Right lobe of liver (tissue), 6 donors: ENCODE data around the gene GOLGA6C. TPM values are rescaled to one million over a fixed set of nuclear protein-coding genes. Genes with fewer than 3 reads are reported as not detected.

ENCODE experiments used
- ATAC-seq, 4 donors: fragments of 200-7000 bp; cut with Tn5 transposase; one replicate each; pipeline ENCODE4 v1.9.1; 2020; ENCODE audit warnings: mild to moderate bottlenecking in 4 of 4, moderate library complexity in 4 of 4
- DNase-seq, 3 donors: peaks; one replicate each; pipeline ENCODE4 v3.0.0-alpha.2; 2020
- H3K27ac ChIP-seq, 3 donors: fragments of 200-600 bp; one replicate each; pipeline ENCODE4 v1.8.0; 2022
- H3K27me3 ChIP-seq, 2 donors: fragments of 200-600 bp; one replicate each; pipeline ENCODE4 v1.8.0; 2022
- H3K36me3 ChIP-seq, 4 donors: fragments of 200-600 bp; sonication (generic) in 1 of 4; one replicate each; pipeline versions ENCODE4 v1.5.1 to v1.8.0; 2017 to 2022; ENCODE audit warnings: control low read depth in 1 of 4
- H3K4me1 ChIP-seq, 4 donors: fragments of 200-600 bp; sonication (generic) in 1 of 4; one replicate each; pipeline versions ENCODE4 v1.5.1 to v1.8.0; 2017 to 2022; ENCODE audit warnings: control low read depth in 1 of 4
- H3K4me3 ChIP-seq, 3 donors: fragments of 200-600 bp; one replicate each; pipeline ENCODE4 v1.8.0; 2022
- H3K9me3 ChIP-seq, 4 donors: fragments of 200-600 bp; sonication (generic) in 1 of 4; one replicate each; pipeline versions ENCODE4 v1.5.1 to v1.8.0; 2017 to 2022; ENCODE audit warnings: control low read depth in 1 of 4
- POLR2A ChIP-seq: fragments of 450-650 bp; IDR thresholded peaks from one replicate; pipeline ENCODE4 v1.6.1; 2017; ENCODE audit warnings: antibody characterized with exemption, mild to moderate bottlenecking
- WGBS: methylation state at CpG from one replicate; pipeline ENCODE4 v1.1.6; 2018; ENCODE audit warnings: low coverage, low lambda C conversion rate; ENCODE audit not compliant: insufficient coverage; ENCODE audit errors: missing lambda C conversion rate; 5-methylcytosine and 5-hydroxymethylcytosine counted together
- intact Hi-C, 2 donors: fragments of 100-400 bp; cut with DNase I; formaldehyde crosslinking; loops; one replicate each; pipeline versions ENCODE4 v1.11.2 to v1.14.1; 2022
- total RNA-seq, 6 experiments: library from RNA; depleted of rRNA in 2 of 6; stranded (reverse); fragments of >200 nt in 2 of 6; fragmentation: NEBNext Ultra II Directional in 3 of 6; extraction: Animal tissue kit (Norgen Biotek cat#: 25700) in 3 of 6; gene quantifications; one replicate each; pipeline versions ENCODE4 v1.1.0 to v1.2.4, GENCODE V29; 2016 to 2023
- TF ChIP-seq, protein P1 (sequence below), 4 donors: fragments of 200-600 bp in 3 of 4; fragments of 450-650 bp in 1 of 4; IDR thresholded peaks; one replicate each; pipeline versions ENCODE4 v1.5.1 to v1.8.0; 2016 to 2022; ENCODE audit warnings: antibody characterized with exemption in 4 of 4, mild to moderate bottlenecking in 2 of 4
- donor health status: DM: no; HTN: yes; CAD: no.
- donor health status: DM: no; HTN: no; CAD: no.
- donor health status: DM: no; HTN: no; CAD: no.
- donor health status: DM: no; HTN: yes; CAD: no.
- donor health status: DM: no; HTN: yes; CAD: no.

GOLGA6C gene
- total RNA-seq, 6 experiments from 2014 or later: 0.19 to 0.51 (median 0.22) TPM; not detected in 3

DNA sequence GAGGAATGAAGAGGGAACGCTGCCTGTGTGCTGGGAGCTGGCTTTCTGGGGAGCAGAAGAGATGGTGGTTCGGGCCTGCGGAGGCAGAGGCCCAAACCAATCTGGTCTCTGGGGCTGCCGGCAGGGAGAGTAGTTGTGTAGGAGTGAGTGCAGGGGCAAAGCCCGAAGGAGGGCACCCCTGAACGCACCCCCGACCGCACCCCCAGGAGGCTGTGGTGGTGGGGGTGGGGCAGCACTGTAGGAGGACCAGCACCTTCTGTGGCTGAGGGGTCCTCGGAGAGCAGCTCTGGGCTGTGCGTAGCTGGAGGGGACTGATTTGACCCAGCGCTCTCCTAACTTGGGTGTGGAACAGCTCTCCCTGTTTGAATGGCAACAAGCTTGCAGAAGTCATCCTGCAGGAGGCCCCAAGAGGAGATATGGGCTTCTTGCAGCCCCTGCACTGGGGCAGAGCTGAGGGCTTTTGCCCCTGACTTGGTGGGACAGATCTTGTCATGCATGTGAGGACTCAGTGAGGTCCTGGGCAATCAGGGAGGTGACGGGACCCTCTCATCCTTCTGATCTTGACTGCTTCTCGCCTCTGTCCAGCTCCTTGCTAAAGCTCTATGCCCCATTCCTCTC, 30.4 kb upstream of the GOLGA6C start:
- H3K27me3 ChIP-seq: no peaks in the 10 kb centered on the region
- WGBS: 80% methylated on average over 1 of the region's 13 CpGs
- H3K9me3 ChIP-seq: no peaks in the 10 kb centered on the region
- H3K4me1 ChIP-seq: no peaks in the 10 kb centered on the region
- peak in 1 of 3 donors; percentile 30 for DNase-seq
- no peak overlapping the region for H3K4me3 ChIP-seq
- no peak for TF ChIP-seq POLR2A
- TF ChIP-seq, protein P1, sequence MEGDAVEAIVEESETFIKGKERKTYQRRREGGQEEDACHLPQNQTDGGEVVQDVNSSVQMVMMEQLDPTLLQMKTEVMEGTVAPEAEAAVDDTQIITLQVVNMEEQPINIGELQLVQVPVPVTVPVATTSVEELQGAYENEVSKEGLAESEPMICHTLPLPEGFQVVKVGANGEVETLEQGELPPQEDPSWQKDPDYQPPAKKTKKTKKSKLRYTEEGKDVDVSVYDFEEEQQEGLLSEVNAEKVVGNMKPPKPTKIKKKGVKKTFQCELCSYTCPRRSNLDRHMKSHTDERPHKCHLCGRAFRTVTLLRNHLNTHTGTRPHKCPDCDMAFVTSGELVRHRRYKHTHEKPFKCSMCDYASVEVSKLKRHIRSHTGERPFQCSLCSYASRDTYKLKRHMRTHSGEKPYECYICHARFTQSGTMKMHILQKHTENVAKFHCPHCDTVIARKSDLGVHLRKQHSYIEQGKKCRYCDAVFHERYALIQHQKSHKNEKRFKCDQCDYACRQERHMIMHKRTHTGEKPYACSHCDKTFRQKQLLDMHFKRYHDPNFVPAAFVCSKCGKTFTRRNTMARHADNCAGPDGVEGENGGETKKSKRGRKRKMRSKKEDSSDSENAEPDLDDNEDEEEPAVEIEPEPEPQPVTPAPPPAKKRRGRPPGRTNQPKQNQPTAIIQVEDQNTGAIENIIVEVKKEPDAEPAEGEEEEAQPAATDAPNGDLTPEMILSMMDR (IDR thresholded peaks at IDR 0.05): no peak
- H3K36me3 ChIP-seq: no peaks in the 10 kb centered on the region
- intact Hi-C loops: no loop called here
- no peak for ATAC-seq
- H3K27ac ChIP-seq: no peak overlapping the region

DNA sequence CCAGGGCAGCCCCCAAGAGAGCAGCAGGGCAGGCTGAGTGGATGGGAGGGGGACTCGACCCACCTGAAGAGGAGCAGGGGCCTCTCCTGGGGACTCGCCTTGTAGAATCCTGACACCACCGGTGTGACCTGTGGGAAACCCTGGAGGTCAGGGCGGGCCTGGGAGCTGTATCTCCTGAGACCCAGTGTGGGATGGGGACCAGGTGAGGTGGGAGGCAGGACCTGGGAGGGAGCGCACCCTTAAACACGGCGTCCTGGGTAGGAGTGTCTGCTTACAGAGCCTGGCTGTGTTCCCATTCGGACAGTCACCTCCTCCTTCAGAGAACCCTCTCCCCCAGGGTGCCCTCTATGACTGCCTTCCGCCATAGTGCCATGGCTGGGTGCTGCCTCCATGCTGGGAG, 29.3 kb upstream of the GOLGA6C start:
- TF ChIP-seq, protein P1 (IDR thresholded peaks at IDR 0.05): no peak
- TF ChIP-seq POLR2A: no peak
- DNase-seq (peak in 1 of 3 donors; percentile 43), ATAC-seq (no peak)
- Histone ChIP-seq H3K36me3 (no peaks in the 10 kb centered on the region), H3K27me3 (no peaks in the 10 kb centered on the region), H3K4me3 (no peak overlapping the region), H3K9me3 (no peaks in the 10 kb centered on the region), H3K27ac (no peak overlapping the region), H3K4me1 (no peaks in the 10 kb centered on the region)
- WGBS: 72% methylated on average over 4 of the region's 9 CpGs
- intact Hi-C loops: no loop called here

DNA sequence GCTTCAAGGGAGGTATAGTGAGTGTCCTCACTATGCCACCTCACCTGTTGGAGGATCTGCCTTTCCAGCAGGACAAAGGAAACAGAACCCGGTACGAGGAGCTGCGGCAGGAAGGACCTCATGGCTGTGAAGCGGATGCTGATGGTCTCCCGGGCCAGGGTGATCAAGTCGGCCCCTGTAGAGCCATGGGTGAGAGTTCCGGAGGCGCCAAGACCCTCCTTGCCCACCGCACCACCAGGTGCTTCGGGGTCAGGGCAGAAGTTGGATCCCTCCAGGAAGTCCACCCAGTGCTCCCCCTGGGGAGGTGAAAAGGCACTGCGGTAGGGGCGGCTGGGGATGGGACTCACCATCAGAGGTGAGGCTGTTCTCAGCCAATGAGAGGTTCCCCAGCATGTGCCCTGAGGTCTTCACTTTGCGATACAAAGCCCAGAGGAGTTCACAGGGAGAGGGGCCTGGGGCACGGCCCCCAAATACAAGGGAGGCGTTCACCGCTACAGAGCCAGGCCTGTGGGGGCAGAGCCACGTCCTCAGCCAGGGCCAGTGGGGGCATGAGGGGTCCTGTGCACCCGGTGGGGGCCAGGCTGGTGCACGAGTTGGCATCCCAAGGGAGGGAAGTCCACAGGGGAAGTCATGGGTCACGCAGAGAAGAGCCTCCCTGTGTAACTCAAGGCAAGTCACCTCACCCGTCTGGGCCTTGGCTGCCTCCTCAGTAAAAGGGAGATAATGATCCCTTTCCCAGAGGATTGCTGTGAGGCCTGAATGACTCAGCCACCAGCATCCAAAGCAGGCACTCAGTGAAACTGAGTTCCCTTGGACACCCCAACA, 28.7 kb upstream of the GOLGA6C start:
- no peaks in the 10 kb centered on the region for H3K4me1 ChIP-seq

DNA sequence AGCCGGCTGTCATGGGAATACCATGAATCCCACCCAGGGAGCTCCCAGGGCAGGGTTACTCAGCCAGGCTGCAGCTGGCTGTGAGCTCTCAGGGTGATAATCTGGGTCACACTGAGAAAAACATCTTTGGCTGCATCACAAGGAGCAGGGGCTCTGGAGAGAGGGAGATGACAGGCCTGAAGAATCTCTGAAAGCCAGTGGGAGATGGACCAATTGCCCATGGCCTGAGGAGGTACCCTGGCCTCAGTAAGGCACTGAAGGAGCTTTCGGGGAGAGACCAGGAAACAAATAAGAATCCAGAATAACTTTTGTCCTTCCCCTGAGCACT, 28.2 kb upstream of the GOLGA6C start:
- Histone ChIP-seq H3K4me3 (no peak overlapping the region), H3K27ac (no peak overlapping the region), H3K9me3 (no peaks in the 10 kb centered on the region), H3K4me1 (no peaks in the 10 kb centered on the region), H3K36me3 (no peaks in the 10 kb centered on the region), H3K27me3 (no peaks in the 10 kb centered on the region)
- DNase-seq (no peak), ATAC-seq (no peak)
- TF ChIP-seq, protein P1 (IDR thresholded peaks at IDR 0.05): no peak
- TF ChIP-seq POLR2A: no peak
- intact Hi-C loops: no loop called here
- 100% methylated on average over 1 of the region's 2 CpGs for WGBS

More for the DNA sequence above, 28.7 kb upstream of the GOLGA6C start:
- WGBS: 77% methylated on average over 14 of the region's 21 CpGs
- Histone ChIP-seq H3K27ac (no peak overlapping the region), H3K9me3 (no peaks in the 10 kb centered on the region), H3K36me3 (no peaks in the 10 kb centered on the region), H3K27me3 (no peaks in the 10 kb centered on the region), H3K4me3 (no peak overlapping the region)
- DNase-seq (peak in 1 of 3 donors; percentile 33), ATAC-seq (no peak)
- TF ChIP-seq POLR2A: no peak
- TF ChIP-seq, protein P1 (IDR thresholded peaks at IDR 0.05): no peak
- intact Hi-C loops: no loop called here
